HepG2 (cell line): ENCODE data around the gene POP5. TPM values are rescaled to one million over a fixed set of nuclear protein-coding genes. Genes with fewer than 3 reads are reported as not detected.

Source experiments
- ARNT2 ChIP-seq: sonication (generic); formaldehyde crosslinking; IDR thresholded peaks from 2 replicates; pipeline ENCODE4 v1.8.0; 2022; ENCODE audit warnings: mild to moderate bottlenecking, low read depth, missing genetic modification reagents, moderate library complexity
- DNMT1 ChIP-seq: sonication (generic); formaldehyde crosslinking; IDR thresholded peaks from 2 replicates; pipeline ENCODE4 v1.5.1; 2020; ENCODE audit warnings: mild to moderate bottlenecking, missing genetic modification reagents
- EHMT2 ChIP-seq: fragments of 200-600 bp; sonication (generic); IDR thresholded peaks from 2 replicates; pipeline ENCODE4 v1.7.0; 2017; ENCODE audit warnings: antibody characterized with exemption, low read depth, low read length, borderline replicate concordance
- ETS1 ChIP-seq: sonication (generic); formaldehyde crosslinking; IDR thresholded peaks from 2 replicates; pipeline ENCODE4 v1.4.0; 2020; ENCODE audit warnings: missing genetic modification reagents
- FOXP1 ChIP-seq, 2 experiments: fragments of 450-650 bp in 1 of 2; IDR thresholded peaks; 2 replicates each; pipeline ENCODE4 v1.6.1; 2017 to 2018; ENCODE audit warnings: antibody characterized with exemption in 1 of 2
- GZF1 ChIP-seq: sonication (generic); formaldehyde crosslinking; IDR thresholded peaks from 2 replicates; pipeline ENCODE4 v1.5.1; 2020; ENCODE audit warnings: mild to moderate bottlenecking, missing genetic modification reagents
- HCFC1 ChIP-seq: fragments of 150-350 bp; IDR thresholded peaks from 2 replicates; pipeline ENCODE4 v1.6.1; 2014; ENCODE audit warnings: low read depth, low read length
- KDM1A ChIP-seq: IDR thresholded peaks from 2 replicates; pipeline ENCODE4 v1.6.1; 2016; ENCODE audit warnings: missing compliant biosample characterization
- MED8 ChIP-seq: sonication (generic); formaldehyde crosslinking; IDR thresholded peaks from 2 replicates; pipeline ENCODE4 v1.8.1; 2023; ENCODE audit warnings: mild to moderate bottlenecking, missing genetic modification reagents; ENCODE audit not compliant: insufficient replicate concordance
- NFKBIZ ChIP-seq: IDR thresholded peaks from 2 replicates; pipeline ENCODE4 v1.6.1; 2018; ENCODE audit warnings: missing genetic modification reagents, missing compliant biosample characterization
- NKX3-1 ChIP-seq: sonication (generic); formaldehyde crosslinking; IDR thresholded peaks from 2 replicates; pipeline ENCODE4 v1.5.0; 2020; ENCODE audit warnings: missing genetic modification reagents
- PPARG ChIP-seq: conservative IDR thresholded peaks from 2 replicates; pipeline ENCODE4 v1.6.1; 2016; ENCODE audit warnings: missing biosample characterization, missing genetic modification reagents
- SALL1 ChIP-seq: sonication (generic); formaldehyde crosslinking; IDR thresholded peaks from 2 replicates; pipeline ENCODE4 v1.8.0; 2022; ENCODE audit warnings: mild to moderate bottlenecking, missing genetic modification reagents
- SP5 ChIP-seq: IDR thresholded peaks from 2 replicates; pipeline ENCODE4 v1.6.1; 2016; ENCODE audit warnings: low read depth, borderline replicate concordance
- TARDBP ChIP-seq: sonication (generic); formaldehyde crosslinking; IDR thresholded peaks from 2 replicates; pipeline ENCODE4 v1.8.0; 2022; ENCODE audit warnings: mild to moderate bottlenecking, missing genetic modification reagents
- THAP8 ChIP-seq: sonication (generic); formaldehyde crosslinking; IDR thresholded peaks from 2 replicates; pipeline ENCODE4 v1.5.1; 2020; ENCODE audit warnings: missing genetic modification reagents, mild to moderate bottlenecking, borderline replicate concordance
- XRCC5 ChIP-seq: fragments of 200-400 bp; formaldehyde crosslinking; optimal IDR thresholded peaks from 2 replicates; pipeline ENCODE3; 2017; ENCODE audit warnings: mild to moderate bottlenecking, low read length
- ZNF574 ChIP-seq: sonication (generic); formaldehyde crosslinking; IDR thresholded peaks from 2 replicates; pipeline ENCODE4 v1.4.0; 2020; ENCODE audit warnings: missing genetic modification reagents
- ZNF687 ChIP-seq: sonication (generic); formaldehyde crosslinking; IDR thresholded peaks from 2 replicates; pipeline ENCODE4 v1.5.1; 2020; ENCODE audit warnings: mild to moderate bottlenecking, missing genetic modification reagents, moderate library complexity
- polyA plus RNA-seq, 8 experiments: library from polyadenylated mRNA; depleted of rRNA in 3 of 8; stranded (reverse) in 7 of 8; unstranded in 1 of 8; fragments of >200 nt; fragmentation: Illumina TruSeq in 4 of 8; extraction: Trizol in 4 of 8; gene quantifications; 2 replicates each; pipeline versions ENCODE4 v1.2.1 to v1.2.3, GENCODE V29; 2011 to 2016; ENCODE audit warnings: low read depth in 4 of 8, missing spikeins in 1 of 8, mixed read lengths in 1 of 8; ENCODE audit not compliant: insufficient read depth in 1 of 8
- total RNA-seq, 5 experiments: library from RNA; depleted of rRNA; stranded (reverse); fragments of >200 nt; fragmentation: Illumina TruSeq; extraction: Trizol; gene quantifications; 2 replicates each; pipeline ENCODE4 v1.2.3, GENCODE V29; 2016; ENCODE audit warnings: low read depth in 1 of 5

POP5 gene
- total and polyA plus RNA-seq, 2 of the 13 experiments (the other 11 are each of a cell fraction or from before 2014, with no cell fraction given), result 45.6 to 61.3 TPM

- no peak for TF ChIP-seq THAP8 (CRISPR knock-in tag)
- TF ChIP-seq XRCC5, result peak; percentile 25
- 0 out of 2 replicates have a peak, but pooled peaks have one; percentile 70 for TF ChIP-seq GZF1
- TF ChIP-seq SP5 (CRISPR knock-in tag), result peak; percentile 18; the same call in 1 of the 2 replicates
- 0 out of 2 replicates have a peak, but pooled peaks have one; percentile 61 for TF ChIP-seq ETS1 (CRISPR knock-in tag)
- no peak for TF ChIP-seq KDM1A (CRISPR knock-in tag)
- TF ChIP-seq EHMT2, result no peak
- no peak for TF ChIP-seq FOXP1 (IDR thresholded peaks at IDR 0.05)
- TF ChIP-seq FOXP1 (CRISPR knock-in tag; IDR thresholded peaks at IDR 0.05), result no peak
- TF ChIP-seq NKX3-1, result no peak; the same call in 1 of the 2 replicates
- peak; percentile 99 for TF ChIP-seq ZNF574 (CRISPR knock-in tag)
- peak; percentile 74 for TF ChIP-seq ARNT2 (CRISPR knock-in tag)
- peak; percentile 42 for TF ChIP-seq HCFC1
- TF ChIP-seq PPARG, result peak; percentile 98
- 0 out of 2 replicates have a peak, but pooled peaks have one; percentile 30 for TF ChIP-seq NFKBIZ (CRISPR knock-in tag)
- TF ChIP-seq SALL1 (CRISPR knock-in tag), result peak; percentile 90
- peak; percentile 90 for TF ChIP-seq ZNF687 (CRISPR knock-in tag)
- peak; percentile 92 for TF ChIP-seq MED8
- TF ChIP-seq DNMT1 (CRISPR knock-in tag), result peak; percentile 66; the same call in 1 of the 2 replicates
- peak; percentile 49; the same call in 1 of the 2 replicates for TF ChIP-seq TARDBP (CRISPR knock-in tag)
These were observed 52.2 kb downstream of the POP5 start, which contains the start of gene COQ5 (continued) for GRCh38 chr12:120528861-120529525.
